ENCODE measurements around the gene PAGE2.
"Not testable (repeated sequence)": the region's sequence is repeated elsewhere in the genome, so short reads cannot be mapped to it uniquely, and the experiment has no call there.

Gene PAGE2

GRCh38 chrX:55088795-55089489, at the start of gene PAGE2:
Gene PAGE2, plus strand, starts transcription at chrX:55089018. Its CDS starts 1,003 bp downstream, at chrX:55090021.
- DNase-seq, result no peak

GRCh38 chrX:55039471-55039870, 49.3 kb upstream of the PAGE2 start:
- DNase-seq, result no peak

- DNase-seq, result no peak
Measured at GRCh38 chrX:55041514-55041913, 47.3 kb upstream of the PAGE2 start.

- not testable (repeated sequence) for DNase-seq
Measured at GRCh38 chrX:55050599-55050998, 38.2 kb upstream of the PAGE2 start.

- peak; percentile 58 for DNase-seq
Measured at GRCh38 chrX:55056820-55057674, 31.8 kb upstream of the PAGE2 start.

GRCh38 chrX:55057675-55058249, 31.1 kb upstream of the PAGE2 start:
- peak; percentile 72 for DNase-seq

GRCh38 chrX:55067180-55067579, 21.6 kb upstream of the PAGE2 start:
- DNase-seq, result not testable (repeated sequence)

GRCh38 chrX:55072286-55072685, 16.5 kb upstream of the PAGE2 start:
- no peak for DNase-seq

- DNase-seq, result no peak
Measured at GRCh38 chrX:55074851-55075467, 13.9 kb upstream of the PAGE2 start, which contains the start of gene PAGE2B. Gene PAGE2B, plus strand, starts transcription at chrX:55075030. Its CDS starts 1,012 bp downstream, at chrX:55076042.

GRCh38 chrX:55098691-55099090, 9.9 kb downstream of the PAGE2 start:
- no peak for DNase-seq

- DNase-seq, result no peak
Measured at GRCh38 chrX:55099162-55099561, 10.3 kb downstream of the PAGE2 start.

- DNase-seq, result peak; percentile 19
Measured at GRCh38 chrX:55102754-55103153, 13.9 kb downstream of the PAGE2 start.

GRCh38 chrX:55107262-55107661, 18.4 kb downstream of the PAGE2 start:
- no peak for DNase-seq

GRCh38 chrX:55107911-55108310, 19.1 kb downstream of the PAGE2 start:
- DNase-seq, result no peak

GRCh38 chrX:55109306-55109705, 20.5 kb downstream of the PAGE2 start:
- DNase-seq, result no peak

GRCh38 chrX:55111578-55112254, 22.9 kb downstream of the PAGE2 start:
- DNase-seq, result no peak

- peak; percentile 86 for DNase-seq
Measured at GRCh38 chrX:55116589-55116988, 27.8 kb downstream of the PAGE2 start.

GRCh38 chrX:55118574-55118973, 29.8 kb downstream of the PAGE2 start:
- DNase-seq, result no peak

GRCh38 chrX:55119271-55119670, 30.5 kb downstream of the PAGE2 start:
- no peak for DNase-seq

GRCh38 chrX:55119712-55120111, 30.9 kb downstream of the PAGE2 start:
- peak; percentile 65 for DNase-seq

- peak; percentile 87 for DNase-seq
Measured at GRCh38 chrX:55120761-55121358, 32.0 kb downstream of the PAGE2 start.

- no peak for DNase-seq
Measured at GRCh38 chrX:55123900-55124299, 35.1 kb downstream of the PAGE2 start.
